Activated CD8-positive, alpha-beta memory T cell treated with anti-CD3 and anti-CD28 coated beads for 36 hours (primary cell): Measurements from ENCODE around the gene RETREG3. TPM values are rescaled to one million over a fixed set of nuclear protein-coding genes. Genes with fewer than 3 reads are reported as not detected.

ENCODE experiments used
- CTCF ChIA-PET: fragments of 350-600 bp; sonication (Branson Sonifier 250); formaldehyde crosslinking; loops from one replicate; lab custom pipeline; 2021; ENCODE audit warnings: antibody characterized with exemption; lab: Charles Lee
- POLR2A ChIA-PET: fragments of 350-600 bp; sonication (Branson Sonifier 250); formaldehyde crosslinking; loops from one replicate; lab custom pipeline; 2021; ENCODE audit warnings: antibody characterized with exemption; lab: Charles Lee
- total RNA-seq, 2 experiments: library from RNA; stranded (reverse); gene quantifications; one replicate each; pipeline ENCODE4 v1.2.3, GENCODE V29; 2021

The RETREG3 gene
- total RNA-seq, 2 experiments from 2014 or later, result 29.6 to 30.2 TPM

DNA sequence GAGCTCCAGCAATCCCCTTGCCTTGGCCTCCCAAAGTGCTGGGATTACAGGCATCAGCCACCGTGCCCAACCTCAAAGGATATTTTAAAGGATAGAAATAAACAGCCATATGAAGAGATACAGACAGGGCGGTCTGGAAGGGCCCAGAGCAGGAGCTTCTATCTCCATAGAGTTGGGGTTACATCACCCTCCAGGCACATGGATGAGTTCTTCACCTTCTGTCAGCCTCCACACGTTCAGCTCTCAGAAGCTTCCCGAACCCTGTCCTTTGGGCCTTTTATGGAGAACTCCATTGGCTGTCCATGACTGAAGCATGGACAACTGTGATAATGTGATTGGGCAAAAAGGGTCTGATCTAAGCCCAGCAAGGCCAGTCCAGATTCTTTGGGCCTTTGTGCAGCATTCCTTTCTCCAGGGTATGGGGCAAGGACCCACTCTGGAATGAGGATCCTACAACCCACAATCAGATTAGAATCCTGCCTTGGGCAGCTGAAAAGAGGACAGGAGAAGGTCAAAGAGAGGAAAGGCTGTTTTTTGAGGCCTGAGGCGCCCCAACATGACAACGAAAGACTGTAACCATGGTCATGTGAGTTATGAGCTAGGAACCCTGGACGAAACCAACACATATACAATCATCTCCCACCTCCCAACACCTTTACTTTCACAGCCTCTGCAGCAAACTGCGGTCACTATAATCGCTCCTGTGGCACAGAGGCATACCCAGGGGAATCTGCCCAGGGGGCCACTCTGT is 63.2 kb downstream of the RETREG3 start:
- POLR2A ChIA-PET, result interaction anchor here (0.6 kb wide), 1 partner anchor 260 kb away, joined by 3 read pairs; no protein-coding TSS in a partner anchor

DNA sequence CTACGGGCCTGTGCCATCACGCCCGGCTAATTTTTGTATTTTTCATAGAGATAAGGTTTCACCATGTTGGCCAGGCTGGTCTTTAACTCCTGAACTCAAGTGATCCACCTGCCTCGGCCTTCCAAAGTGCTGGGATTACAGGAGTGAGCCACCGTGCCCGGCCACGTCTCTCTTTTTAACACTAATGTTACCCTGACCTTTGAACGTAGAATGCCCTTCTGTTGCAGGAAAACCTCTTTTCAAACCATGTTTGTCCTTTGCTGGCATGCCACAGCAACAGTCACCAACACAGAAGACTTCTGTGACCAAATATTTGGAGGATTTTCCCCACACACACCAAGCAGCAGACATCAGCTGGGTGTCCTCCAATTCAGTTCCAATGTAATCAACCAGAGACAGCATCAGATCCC is 64.3 kb downstream of the RETREG3 start:
- POLR2A ChIA-PET, result interaction anchor here (0.6 kb wide), 1 partner anchor 259 kb away, joined by 3 read pairs; no protein-coding TSS in a partner anchor
- CTCF ChIA-PET, result interaction anchor here (1.2 kb wide), 1 partner anchor 9 kb away, joined by 3 read pairs; the partner anchor contains the start of gene NAGLU

More for the DNA sequence above, 63.2 kb downstream of the RETREG3 start:
- CTCF ChIA-PET, result interaction anchor here (1.2 kb wide), 1 partner anchor 10 kb away, joined by 3 read pairs; the partner anchor contains the start of gene NAGLU

DNA sequence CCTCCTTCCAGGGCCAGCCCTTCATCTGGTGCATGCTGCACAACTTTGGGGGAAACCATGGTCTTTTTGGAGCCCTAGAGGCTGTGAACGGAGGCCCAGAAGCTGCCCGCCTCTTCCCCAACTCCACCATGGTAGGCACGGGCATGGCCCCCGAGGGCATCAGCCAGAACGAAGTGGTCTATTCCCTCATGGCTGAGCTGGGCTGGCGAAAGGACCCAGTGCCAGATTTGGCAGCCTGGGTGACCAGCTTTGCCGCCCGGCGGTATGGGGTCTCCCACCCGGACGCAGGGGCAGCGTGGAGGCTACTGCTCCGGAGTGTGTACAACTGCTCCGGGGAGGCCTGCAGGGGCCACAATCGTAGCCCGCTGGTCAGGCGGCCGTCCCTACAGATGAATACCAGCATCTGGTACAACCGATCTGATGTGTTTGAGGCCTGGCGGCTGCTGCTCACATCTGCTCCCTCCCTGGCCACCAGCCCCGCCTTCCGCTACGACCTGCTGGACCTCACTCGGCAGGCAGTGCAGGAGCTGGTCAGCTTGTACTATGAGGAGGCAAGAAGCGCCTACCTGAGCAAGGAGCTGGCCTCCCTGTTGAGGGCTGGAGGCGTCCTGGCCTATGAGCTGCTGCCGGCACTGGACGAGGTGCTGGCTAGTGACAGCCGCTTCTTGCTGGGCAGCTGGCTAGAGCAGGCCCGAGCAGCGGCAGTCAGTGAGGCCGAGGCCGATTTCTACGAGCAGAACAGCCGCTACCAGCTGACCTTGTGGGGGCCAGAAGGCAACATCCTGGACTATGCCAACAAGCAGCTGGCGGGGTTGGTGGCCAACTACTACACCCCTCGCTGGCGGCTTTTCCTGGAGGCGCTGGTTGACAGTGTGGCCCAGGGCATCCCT is 65.7 kb downstream of the RETREG3 start:
- CTCF ChIA-PET, result interaction anchor here (0.8 kb wide), 1 partner anchor 16 kb away, joined by 3 read pairs; no protein-coding TSS in a partner anchor

DNA sequence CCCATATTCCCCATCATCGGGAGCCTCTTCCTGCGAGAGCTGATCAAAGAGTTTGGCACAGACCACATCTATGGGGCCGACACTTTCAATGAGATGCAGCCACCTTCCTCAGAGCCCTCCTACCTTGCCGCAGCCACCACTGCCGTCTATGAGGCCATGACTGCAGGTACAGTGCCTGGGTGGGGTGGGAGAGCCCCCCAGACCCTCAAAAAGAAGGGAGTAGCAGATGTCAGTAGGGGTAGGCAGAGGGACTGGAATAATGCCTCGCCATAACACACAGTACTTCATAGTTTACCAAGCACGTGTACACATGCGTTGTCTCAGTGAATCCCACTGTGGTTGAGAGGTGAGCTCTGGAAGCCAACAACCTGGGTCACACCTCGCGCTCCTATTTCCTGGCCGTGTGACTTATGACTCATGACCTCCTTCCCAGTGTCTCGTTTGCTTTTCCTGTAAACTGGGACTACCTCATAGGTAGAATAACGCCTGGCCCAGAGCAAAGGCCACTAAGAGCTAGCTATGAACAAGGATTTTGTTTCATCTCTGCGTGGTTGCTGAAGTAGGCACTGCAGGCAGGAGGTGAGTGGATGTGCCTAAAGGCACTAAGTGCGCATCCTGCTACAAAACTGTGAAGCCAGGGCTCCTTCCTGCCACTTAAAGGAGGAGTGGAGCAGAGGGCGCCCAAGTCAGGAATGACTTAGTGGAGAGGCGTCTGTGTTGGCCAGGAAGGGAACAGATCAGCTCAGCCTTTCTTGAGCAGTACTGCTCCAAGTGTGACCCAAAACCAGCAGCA is 67.9 kb downstream of the RETREG3 start:
- POLR2A ChIA-PET, result interaction anchor here (0.6 kb wide), 2 partner anchors 11 to 198 kb away, joined by 4 to 11 read pairs; no protein-coding TSS in a partner anchor

More for the DNA sequence above, 65.7 kb downstream of the RETREG3 start:
- POLR2A ChIA-PET, result interaction anchor here (0.6 kb wide), 1 partner anchor 13 kb away, joined by 3 read pairs; no protein-coding TSS in a partner anchor

DNA sequence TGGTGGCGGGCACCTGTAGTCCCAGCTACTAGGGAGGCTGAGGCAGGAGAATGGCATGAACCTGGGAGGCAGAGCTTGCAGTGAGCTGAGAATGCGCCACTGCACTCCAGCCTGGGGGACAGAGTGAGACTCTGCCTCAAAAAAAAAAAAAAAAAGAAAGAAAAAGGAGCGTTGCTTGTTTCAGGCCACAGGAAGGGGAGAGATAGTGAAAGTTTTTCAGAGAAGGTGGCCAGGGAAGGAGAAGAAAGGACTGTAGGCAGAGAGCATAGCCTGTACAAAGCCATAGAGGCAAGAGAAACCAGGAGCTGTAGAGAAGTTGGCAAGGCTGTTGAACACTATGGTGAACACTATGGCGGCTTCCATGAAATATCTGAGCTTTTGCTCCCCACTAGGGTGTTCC is 68.6 kb downstream of the RETREG3 start:
- ChIA-PET POLR2A (interaction anchor here (0.5 to 0.6 kb wide), 2 partner anchors 197 to 468 kb away, joined by 3 to 11 read pairs; no protein-coding TSS in a partner anchor), CTCF (interaction anchor here (0.5 to 0.7 kb wide), 2 partner anchors 56 to 665 kb away, joined by 3 to 4 read pairs; no protein-coding TSS in a partner anchor)

More for the DNA sequence above, 67.9 kb downstream of the RETREG3 start:
- CTCF ChIA-PET, result interaction anchor here (0.5 to 1.0 kb wide), 4 partner anchors 14 to 665 kb away, joined by 3 to 4 read pairs (median 3); no protein-coding TSS in a partner anchor

DNA sequence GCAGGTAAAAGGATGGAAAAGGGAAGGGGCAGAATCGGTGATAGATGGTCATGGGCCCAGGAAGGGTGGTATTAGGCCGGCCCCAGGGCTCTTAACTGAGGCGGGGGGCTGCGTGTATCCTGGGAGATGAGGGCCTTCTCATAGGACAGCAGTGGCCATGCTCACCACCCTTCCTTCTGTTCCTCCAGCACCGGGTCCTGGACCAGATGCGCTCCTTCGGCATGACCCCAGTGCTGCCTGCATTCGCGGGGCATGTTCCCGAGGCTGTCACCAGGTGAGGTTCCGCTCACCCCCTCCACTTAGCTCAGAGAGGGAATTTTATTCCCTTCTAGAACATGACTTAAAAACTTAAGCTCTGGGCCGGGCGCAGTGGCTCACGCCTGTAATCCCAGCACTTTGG is 70.7 kb downstream of the RETREG3 start:
- POLR2A ChIA-PET, result no interaction called here
- CTCF ChIA-PET, result no interaction called here

DNA sequence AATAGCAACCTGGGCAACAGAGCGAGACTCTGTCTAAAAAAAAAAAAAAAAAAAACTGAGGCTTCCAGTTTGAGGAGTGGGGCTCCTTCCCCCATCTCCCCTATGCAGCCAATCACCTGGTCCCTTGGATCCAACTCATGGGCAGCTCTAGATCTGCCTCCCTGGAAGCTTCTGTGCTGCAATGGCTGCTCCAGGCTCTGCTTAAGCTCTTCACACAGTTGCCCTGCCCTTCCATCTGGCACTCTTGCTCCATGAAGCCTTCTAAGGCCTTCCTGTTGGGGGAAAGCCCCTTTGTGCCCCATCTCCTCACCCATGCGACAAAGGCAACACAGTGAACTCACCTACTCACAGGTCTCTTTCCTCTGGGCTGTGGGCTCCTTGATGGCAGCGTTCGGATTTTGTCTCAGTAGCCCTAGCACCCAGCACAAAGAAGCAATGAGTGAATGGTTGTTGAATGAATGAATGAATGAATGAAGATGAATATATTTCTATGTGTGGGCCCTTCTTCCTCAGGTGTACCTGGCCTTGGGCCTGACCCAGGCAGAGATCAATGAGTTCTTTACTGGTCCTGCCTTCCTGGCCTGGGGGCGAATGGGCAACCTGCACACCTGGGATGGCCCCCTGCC is 71.2 kb downstream of the RETREG3 start:
- ChIA-PET CTCF (interaction anchor here (0.7 to 1.3 kb wide), 2 partner anchors 11 to 16 kb away, joined by 3 to 4 read pairs; no protein-coding TSS in a partner anchor), POLR2A (interaction anchor here (1.0 kb wide), 1 partner anchor 9 kb away, joined by 3 read pairs; no protein-coding TSS in a partner anchor)

DNA sequence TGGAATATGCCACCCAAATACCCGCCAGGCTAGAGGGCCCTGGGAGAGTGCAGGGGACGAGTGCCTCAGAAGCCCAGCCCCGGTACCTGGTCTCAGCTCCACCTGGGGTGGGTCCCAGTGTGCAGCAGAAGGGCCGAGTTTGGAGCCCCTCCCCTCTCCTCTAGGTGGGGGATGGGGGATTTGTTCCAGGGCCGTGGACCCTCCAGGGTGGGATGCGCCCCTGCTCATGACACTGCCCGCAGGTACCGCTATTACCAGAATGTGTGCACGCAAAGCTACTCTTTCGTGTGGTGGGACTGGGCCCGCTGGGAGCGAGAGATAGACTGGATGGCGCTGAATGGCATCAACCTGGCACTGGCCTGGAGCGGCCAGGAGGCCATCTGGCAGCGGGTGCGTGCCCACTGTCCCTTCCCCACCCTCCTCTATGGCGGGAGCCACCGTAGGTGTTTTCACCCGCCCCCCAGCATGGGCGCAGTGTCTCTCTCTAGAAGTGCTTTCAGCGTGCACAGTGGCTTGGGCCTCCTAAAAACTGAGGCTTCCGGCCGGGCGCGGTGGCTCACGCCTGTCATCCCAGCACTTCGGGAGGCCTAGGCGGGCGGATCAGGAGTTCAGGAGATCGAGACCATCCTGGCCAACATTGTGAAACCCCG is 71.9 kb downstream of the RETREG3 start:
- ChIA-PET POLR2A (interaction anchor here (1.0 kb wide), 1 partner anchor 10 kb away, joined by 3 read pairs; no protein-coding TSS in a partner anchor), CTCF (interaction anchor here (0.7 to 1.6 kb wide), 4 partner anchors 10 to 105 kb away, joined by 3 to 8 read pairs (median 4); no protein-coding TSS in a partner anchor)

DNA sequence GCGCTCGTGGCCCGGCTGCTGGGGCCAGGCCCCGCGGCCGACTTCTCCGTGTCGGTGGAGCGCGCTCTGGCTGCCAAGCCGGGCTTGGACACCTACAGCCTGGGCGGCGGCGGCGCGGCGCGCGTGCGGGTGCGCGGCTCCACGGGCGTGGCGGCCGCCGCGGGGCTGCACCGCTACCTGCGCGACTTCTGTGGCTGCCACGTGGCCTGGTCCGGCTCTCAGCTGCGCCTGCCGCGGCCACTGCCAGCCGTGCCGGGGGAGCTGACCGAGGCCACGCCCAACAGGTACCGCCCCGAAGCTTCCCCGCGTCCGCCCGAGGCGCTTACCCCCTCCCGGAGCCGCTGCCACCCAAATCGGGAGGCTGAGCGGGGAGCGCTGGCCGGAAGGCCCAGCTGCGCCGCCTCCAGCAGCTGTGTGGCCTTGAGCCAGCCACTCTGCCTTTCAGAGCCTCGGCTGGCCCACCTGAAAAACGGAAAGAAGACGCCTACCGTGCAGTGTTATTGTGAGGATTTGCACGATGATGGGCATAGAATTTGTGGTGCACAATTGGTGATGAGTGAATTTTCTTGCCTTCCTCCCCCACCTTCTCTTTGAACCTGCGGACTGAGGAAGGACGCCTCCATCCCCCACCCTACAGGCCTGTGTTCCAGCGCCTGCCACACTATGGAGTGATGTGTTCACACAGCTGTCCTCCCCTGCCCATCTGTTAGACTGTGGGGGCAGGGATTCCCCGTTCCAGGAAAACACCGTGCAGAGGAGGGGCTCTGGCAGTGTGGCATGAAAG is 72.6 kb downstream of the RETREG3 start:
- ChIA-PET CTCF (interaction anchor here (1.0 to 1.6 kb wide), 7 partner anchors 9 to 122 kb away, joined by 3 to 8 read pairs (median 4); no protein-coding TSS in a partner anchor), POLR2A (interaction anchor here (0.6 to 1.0 kb wide), 5 partner anchors 10 to 121 kb away, joined by 3 read pairs; no protein-coding TSS in a partner anchor)

DNA sequence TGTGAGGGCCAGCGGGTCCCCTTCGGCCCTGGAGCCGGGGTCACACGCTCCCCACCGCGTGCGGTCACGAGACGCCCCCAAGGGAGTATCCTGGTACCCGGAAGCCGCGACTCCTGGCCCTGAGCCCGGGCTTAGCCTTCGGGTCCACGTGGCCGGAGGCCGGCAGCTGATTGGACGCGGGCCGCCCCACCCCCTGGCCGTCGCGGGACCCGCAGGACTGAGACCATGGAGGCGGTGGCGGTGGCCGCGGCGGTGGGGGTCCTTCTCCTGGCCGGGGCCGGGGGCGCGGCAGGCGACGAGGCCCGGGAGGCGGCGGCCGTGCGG is 73.2 kb downstream of the RETREG3 start, which contains the start of gene NAGLU:
Gene NAGLU, plus strand, starts transcription at position 194 of the 324 bp plus-strand sequence. Its CDS starts 32 bp downstream, at position 226.
- CTCF ChIA-PET, result interaction anchor here (1.0 to 1.6 kb wide), 6 partner anchors 9 to 122 kb away, joined by 3 to 8 read pairs (median 4); no protein-coding TSS in a partner anchor
- POLR2A ChIA-PET, result interaction anchor here (0.6 to 1.0 kb wide), 3 partner anchors 15 to 31 kb away, joined by 3 read pairs; no protein-coding TSS in a partner anchor

DNA sequence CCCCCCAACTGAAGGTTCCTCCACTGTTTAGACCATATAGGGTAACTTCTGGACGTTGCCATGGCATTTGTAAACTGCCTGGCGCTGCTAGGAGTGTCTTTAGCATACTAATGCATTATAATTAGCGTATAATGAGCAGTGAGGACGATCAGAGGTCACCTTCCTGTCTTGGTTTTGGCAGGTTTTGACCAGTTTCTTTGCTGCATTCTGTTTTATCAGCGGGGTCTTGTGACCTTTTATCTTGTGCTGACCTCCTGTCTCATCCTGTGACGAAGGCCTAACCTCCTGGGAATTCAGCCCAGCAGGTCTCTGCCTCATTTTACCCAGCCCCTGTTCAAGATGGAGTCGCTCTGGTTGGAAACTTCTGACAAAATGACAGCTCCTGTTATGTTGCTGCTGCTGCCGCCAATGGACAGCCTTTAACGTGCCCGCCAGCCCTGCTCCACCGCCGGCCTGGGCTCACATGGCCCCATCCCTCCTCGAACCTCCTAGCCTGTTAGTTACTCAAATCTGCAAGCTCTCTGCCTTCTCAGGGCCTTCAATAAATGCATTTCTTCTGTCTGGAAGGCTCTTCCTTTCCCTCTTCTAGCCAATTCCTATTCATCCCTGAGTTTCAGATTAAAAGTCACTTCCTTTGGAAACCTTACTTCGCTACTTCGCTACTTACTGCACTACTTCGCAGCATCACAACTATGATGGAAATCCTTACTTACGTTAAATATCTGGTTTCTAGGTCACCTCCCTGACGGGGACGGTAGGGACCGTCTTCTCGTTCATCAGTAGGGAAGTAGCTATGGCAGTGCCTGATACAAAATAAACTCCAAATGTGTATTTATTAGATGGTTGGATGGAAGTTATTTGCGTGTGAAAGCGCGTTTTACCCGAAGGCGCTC is 73.8 kb downstream of the RETREG3 start:
- ChIA-PET POLR2A (interaction anchor here (0.6 to 1.0 kb wide), 2 partner anchors 16 to 32 kb away, joined by 3 read pairs; no protein-coding TSS in a partner anchor), CTCF (interaction anchor here (1.0 to 1.6 kb wide), 6 partner anchors 8 to 121 kb away, joined by 3 to 8 read pairs (median 4); no protein-coding TSS in a partner anchor)

DNA sequence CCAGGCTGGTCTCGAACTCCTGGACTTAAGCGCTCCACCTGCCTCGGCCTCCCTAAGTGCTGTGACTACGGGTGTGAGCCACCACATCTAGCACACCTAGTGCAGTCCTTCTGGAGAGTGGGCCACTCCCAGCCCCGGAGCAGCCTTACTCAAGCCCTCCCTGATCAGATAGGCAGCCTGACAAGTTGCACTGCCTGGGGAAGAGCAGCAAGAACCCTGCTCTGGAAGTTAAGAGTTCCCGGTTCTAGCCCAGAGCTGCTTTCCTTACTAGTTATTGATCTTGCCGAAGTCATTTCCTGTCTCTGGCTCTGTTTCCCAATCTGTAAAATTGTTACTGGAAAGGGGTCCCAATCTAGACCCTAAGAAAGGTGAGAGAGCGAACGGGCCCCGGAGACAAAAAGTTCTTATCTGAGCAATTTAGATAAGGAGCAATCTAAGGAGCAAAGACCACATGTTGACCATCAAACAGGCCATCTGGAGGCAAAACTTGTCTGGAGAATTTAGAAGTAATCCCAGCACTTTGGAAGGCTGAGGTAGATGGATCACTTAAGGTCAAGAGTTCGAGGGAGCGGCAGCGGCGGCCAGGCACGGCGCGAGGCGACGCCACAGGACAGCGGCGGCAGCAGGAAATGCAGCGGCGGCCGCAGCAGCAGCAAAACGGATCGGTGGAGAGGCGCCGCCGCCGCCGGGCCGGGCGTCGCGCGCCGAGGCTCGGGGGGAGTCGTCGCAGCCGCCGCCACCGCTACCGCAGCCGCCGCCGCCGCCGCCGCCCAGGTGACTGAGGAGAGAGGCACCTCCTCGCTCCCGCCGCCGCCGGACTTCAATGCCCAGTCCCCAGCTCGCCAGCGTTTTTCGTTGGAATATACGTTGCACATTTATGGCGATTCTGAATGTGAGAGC is 77.5 kb downstream of the RETREG3 start:
- CTCF ChIA-PET, result interaction anchor here (0.6 to 1.6 kb wide), 4 partner anchors 11 to 209 kb away, joined by 3 to 6 read pairs (median 4); no protein-coding TSS in a partner anchor
- POLR2A ChIA-PET, result no interaction called here

DNA sequence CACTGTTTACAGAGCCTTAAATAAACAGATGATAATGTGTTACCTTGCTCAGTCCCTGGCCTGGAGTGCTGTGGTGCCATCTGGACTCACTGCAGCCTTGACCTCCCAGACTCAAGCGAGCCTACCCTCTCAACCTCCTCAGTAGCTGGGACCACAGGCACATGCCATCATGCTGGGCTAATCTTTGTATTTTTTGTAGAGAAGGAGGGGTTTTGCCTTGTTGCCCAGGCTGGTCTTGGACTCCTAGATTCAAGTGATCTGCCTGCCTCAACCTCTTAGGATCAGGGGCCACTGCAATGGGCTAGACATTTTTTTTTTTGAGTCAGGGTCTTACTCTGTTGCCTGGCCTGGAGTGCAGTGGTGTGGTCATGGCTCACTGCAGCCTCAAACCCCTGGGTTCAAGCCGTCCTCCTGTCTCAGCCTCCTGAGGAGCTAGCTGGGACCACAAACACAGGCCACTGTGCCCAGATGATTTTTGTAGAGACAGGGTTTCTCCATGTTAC is 78.2 kb downstream of the RETREG3 start:
- POLR2A ChIA-PET, result interaction anchor here (0.6 kb wide), 1 partner anchor 12 kb away, joined by 3 read pairs; no protein-coding TSS in a partner anchor
- CTCF ChIA-PET, result interaction anchor here (0.6 to 2.0 kb wide), 9 partner anchors 14 to 464 kb away, joined by 3 to 6 read pairs (median 3); no protein-coding TSS in a partner anchor
